Skeletal muscle cell (primary cell): ENCODE measurements around the gene GTF2I.
"Not testable (repeated sequence)": the region's sequence is repeated elsewhere in the genome, so short reads cannot be mapped to it uniquely, and the experiment has no call there.

Source experiments
- DNase-seq: peaks from one replicate; pipeline ENCODE4 v3.0.0-alpha.2; 2010; ENCODE audit warnings: low read depth
- H3K4me3 ChIP-seq: 2 replicates; pipeline ENCODE4 v1.5.1; 2011; ENCODE audit warnings: low read depth, mild to moderate bottlenecking, control low read depth, low read length, moderate library complexity

GTF2I gene

GRCh38 chr7:74657692-74658177 lies at the start of gene GTF2I:
GTF2I (plus strand) TSS chr7:74657718; CDS start chr7:74689129, 31,411 bp downstream.
- DNase-seq: no peak
- H3K4me3 ChIP-seq: peak within 1 kb of the TSS; percentile 77

DNA sequence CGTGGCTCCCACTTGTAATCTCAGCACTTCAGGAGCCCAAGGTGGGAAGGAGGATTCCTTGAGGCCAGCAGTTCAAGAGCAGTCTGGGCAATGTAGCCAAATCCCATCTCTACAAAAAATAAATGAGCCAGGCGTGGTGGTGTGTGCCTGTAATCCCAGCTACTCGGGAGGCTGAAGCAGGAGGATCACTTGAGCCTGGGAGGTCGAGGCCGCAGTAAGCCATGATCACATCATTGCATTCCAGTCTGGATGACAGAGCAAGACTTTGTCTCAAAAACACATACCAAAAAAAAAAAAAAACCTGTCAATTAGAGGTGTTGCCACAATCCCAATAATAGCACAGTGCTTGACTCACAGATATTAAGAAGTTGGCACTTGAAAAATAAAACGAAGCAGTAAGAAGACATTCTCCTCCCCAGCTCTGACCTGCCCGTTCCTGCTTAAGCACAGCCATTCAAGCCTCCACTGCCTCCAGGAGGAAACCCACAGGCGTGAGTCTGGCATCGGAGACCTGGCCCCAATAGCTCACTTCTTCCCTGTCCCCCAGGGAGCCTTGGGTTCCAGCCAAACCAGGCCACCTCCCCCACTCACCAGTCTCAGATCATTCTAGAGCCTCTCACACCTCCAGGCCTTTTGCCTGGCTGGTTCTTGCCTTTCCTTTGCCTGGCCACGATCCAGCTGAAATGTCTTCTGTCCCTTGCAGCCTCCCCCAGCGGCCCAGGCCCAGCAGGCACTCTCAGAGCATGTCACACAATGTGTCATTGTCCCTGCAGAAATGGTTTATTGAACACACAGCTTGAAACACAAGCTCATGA lies 45.3 kb upstream of the GTF2I start:
- H3K4me3 ChIP-seq: no peak overlapping the region
- no peak for DNase-seq

- no peak for DNase-seq
- H3K4me3 ChIP-seq: no peak overlapping the region
Observed at GRCh38 chr7:74615933-74616780, 41.4 kb upstream of the GTF2I start.

DNA sequence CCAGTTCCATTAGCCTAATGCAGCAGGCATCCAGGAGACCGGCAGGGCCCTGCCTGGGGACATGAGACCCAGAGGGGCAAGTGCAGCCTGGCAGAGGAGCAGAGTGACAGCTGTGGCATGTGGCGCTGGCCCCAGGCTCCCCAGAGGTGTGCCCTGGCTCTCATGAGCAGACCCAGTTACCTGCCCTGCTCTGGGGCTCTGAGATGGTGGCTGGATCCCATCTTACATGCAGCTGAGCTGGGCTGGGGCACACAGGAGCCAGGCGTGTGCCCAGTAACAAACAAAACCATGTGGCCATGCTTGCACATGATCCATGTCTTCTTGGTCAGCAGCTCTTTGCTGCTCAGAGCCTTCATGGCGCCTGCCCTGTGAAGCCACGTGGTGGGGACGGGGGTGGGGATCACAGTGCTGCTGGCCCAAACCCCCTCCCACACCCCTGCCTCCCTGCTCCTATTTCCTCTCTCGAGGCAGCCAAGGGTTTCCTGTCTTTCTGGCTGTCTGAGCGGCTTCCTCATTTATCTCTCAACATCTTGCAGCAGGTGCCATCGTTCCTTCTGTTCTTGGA lies 40.3 kb upstream of the GTF2I start:
- DNase-seq: no peak
- H3K4me3 ChIP-seq: no peak overlapping the region

DNA sequence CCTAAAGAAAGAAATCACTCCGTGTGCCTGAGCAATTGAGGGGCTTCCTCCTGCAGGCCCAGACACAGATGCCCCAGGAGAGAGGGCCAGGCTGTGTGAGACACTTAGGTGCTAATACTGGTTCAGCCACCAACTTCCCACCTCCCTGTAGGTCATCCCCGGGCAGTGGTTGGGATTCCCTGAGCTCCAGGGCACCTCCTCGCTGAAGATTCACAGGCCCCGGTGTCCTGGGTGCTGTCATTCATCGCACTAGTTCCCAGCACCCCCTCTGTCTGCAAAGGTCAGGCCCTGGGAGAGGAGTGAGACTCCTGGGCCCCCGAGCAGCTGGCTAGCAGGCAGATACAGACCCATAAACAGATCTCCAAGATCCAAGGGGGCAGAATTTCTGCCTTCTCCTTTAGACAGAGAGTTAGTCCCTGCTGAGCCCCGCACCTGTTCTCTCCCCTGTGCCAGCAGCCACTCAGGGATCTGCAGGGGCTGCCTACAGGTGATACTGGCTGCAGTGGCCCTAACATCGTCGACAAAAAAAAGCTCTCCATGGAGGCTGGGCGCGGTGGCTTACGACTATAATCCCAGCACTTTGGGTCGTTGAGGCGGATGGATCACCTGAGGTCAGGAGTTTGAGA lies 38.2 kb upstream of the GTF2I start:
- DNase-seq: no peak
- no peak overlapping the region for H3K4me3 ChIP-seq

DNA sequence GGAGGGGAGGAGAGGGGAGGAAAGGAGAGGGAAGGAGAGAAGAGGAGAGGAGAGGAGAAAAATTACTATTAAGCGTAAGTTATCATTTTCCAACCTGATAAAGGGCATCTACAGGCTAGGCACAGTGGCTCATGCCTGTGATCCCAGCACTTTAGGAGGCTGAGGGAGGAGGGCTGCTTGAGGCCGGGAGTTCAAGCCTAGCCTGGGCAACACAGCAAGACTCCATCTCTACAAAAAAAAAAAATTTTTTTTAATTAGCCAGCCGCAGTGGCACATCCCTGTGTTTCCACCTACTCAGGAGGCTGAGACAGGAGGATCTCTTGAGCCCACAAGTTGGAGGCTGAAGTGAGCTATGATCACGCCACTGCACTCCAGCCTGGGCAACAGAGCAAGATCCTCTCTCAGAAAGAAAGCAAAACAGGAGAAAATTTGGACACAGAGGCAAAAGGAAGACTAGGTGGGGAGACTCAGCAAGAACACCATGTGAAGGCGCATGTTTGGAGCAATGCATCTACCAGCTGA lies 35.2 kb upstream of the GTF2I start:
- H3K4me3 ChIP-seq: no peak overlapping the region
- DNase-seq: no peak

DNA sequence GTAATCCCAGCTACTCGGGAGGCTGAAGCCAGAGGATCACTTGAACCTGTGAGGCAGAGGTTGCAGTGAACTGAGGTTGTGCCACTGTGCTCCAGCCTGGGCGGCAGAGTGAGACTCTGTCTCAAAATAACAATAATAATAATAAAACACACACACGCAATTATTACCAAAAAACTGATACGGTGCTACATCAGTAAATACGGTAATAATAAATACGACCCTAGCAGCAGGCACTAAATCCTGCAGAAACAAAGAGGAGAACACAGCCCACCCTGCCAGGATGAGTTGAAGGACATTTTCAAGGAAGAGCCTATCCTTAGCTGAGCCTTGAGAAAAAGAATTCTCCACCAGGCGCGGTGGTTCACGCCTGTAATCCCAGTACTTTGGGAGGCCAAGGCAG lies 34.4 kb upstream of the GTF2I start:
- DNase-seq: no peak

DNA sequence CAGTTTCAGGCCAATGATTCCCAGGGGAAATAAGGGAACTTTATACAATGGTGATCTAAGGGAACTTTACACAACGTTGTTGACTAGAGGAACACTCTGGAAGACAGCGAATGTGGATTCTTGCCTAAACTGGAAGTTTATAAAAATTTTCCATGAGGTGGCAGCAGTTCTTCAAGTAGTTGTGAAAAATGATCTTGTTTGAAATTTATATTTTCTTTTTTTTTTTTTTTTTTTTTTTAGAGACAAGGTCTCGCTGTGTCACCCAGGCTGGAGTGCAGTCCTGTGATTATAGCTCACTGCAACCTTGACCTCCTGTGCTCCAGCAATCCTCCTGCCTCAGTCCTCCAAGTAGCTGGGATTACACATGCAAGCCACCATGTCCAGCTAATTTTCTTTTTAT lies 32.1 kb upstream of the GTF2I start:
- DNase-seq: no peak
- H3K4me3 ChIP-seq: no peak overlapping the region

More for the DNA sequence above, 34.4 kb upstream of the GTF2I start:
- H3K4me3 ChIP-seq: no peak overlapping the region

DNA sequence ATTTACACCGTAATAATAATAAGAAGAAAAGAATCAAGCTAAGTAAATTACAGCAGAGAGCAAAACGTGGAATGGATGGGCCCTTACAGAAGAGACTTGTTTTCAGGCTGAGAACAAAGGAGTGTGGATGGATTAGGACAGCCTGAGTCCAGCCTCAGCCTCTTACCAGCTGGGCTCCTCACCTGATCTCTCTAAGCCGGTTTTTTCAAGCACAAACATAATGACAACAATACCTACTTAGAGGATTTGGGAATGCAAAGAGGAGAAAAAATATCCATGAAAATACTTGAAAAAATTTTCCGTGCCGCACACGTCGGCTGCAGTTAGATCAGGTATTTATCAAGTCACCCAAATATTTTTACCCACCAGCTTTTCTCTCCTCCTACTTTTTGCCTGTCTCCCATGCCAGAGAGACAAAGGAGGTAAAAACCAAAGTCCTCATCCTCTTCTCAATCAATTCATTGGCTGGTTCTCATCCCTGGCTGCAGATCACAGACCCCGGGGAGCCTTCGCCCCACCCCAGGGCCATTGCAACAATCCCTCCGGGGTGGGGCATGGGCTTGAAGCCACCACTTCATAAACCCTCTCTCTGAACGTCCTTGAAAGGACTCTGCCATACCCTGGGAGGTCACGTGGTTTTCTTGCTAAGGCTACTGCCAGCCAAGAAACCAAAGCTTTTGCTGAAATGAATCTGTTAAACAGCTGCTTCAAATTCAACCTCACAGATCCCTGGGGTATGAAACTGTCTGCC lies 29.7 kb upstream of the GTF2I start:
- H3K4me3 ChIP-seq: no peak overlapping the region
- DNase-seq: peak; percentile 53

DNA sequence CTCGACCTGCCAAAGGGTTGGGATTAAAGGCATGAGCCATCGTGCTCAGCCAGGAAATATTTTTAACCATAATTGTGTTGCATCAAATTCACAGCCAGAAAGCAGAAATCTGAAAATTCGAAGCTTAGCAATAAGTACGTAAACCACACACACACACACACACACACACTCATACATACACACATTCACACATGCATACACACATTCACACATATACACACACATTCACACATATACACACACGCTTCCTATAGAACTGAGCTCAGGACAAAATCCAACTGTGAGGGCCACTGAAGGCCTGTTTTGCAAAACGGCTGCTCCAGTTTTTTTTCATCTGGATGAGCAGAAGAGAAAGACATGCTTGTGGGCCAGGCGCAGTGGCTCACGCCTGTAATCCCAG lies 25.0 kb upstream of the GTF2I start:
- no peak overlapping the region for H3K4me3 ChIP-seq
- DNase-seq: no peak

DNA sequence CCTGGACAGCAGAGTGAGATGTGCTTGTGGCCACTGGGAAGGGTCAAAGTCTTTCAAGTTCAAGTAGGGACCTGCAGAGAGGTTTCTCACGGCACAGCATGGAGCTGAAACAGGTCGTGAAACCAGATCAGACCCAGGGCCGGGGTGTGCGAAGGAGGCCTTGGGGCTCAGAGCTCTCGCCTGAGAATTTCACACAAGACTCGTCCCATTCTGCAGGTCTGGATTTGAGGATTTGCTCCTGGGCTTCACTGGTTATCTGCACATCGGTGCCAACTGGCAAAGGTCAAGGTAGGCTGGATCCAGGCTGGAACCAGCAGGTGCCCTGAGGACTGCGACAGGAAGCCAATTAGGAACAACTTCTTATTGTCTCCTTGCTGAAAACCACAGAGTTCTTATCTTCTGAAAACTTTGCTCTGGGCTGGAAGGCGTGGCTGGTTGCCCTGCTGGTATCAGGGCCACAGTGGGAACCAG lies 24.0 kb upstream of the GTF2I start:
- H3K4me3 ChIP-seq: no peak overlapping the region
- no peak for DNase-seq

DNA sequence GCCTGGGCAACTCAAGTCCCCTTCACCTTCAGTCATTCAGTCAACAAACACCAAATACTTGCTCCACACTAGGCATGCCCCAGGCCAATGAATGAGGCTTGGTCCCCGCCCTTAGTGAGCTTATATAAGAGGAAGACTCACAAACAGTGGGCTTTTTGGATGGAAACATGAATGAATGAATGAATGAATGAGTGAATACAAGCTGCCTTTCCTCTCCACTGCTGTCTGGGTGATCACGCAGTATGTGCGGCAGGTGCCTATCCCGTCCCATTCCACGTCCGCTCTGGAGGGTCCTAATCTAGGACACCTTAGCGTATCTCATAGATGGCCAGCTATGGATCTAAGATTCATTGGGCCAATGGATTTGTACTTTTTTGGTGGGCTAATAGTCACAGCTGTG lies 19.8 kb upstream of the GTF2I start:
- no peak for DNase-seq
- H3K4me3 ChIP-seq: no peak overlapping the region

- H3K4me3 ChIP-seq, DNase-seq: not testable (repeated sequence)
Observed at GRCh38 chr7:74650055-74650454, 7.5 kb upstream of the GTF2I start.

GRCh38 chr7:74650493-74651132 lies 6.9 kb upstream of the GTF2I start:
- not testable (repeated sequence) for H3K4me3 ChIP-seq, DNase-seq

- not testable (repeated sequence) for H3K4me3 ChIP-seq, DNase-seq
Observed at GRCh38 chr7:74651133-74651504, 6.4 kb upstream of the GTF2I start.

GRCh38 chr7:74653686-74654181 lies 3.8 kb upstream of the GTF2I start:
- no peak for DNase-seq
- no peak overlapping the region for H3K4me3 ChIP-seq

GRCh38 chr7:74654811-74655210 lies 2.7 kb upstream of the GTF2I start:
- no peak for DNase-seq
- H3K4me3 ChIP-seq: no peak overlapping the region

DNA sequence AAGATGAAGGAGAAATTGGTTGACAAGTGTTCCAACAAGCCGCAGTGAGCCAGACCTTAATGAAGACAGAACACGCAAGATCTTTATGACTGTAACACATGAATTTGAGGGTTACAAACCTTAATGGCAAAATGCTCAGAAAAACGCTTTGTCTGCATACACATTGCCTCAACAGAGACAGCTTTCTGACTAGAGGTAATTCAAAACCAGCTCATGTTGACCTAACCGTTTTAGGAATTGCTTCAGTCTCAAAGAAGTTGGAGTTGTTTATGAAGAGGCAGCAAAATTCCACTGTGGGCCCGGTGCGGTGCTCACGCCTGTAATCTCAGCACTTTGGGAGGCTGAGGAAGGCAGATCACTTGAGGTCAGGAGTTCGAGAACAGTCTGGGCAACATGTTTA lies 2.2 kb upstream of the GTF2I start:
- no peak overlapping the region for H3K4me3 ChIP-seq
- DNase-seq: no peak
